ENCODE data around the gene CBX2.

- TF ChIP-seq CTCF (IDR thresholded peaks at IDR 0.05; ENCODE audit: low read depth, low read length, poor library complexity, severe bottlenecking) (no peak), EZH2phosphoT487 (IDR thresholded peaks at IDR 0.05; ENCODE audit: borderline replicate concordance, low read length) (no peak)
Observed at GRCh38 chr17:79746889-79747507, 30.9 kb upstream of the CBX2 start.

All from DOHH2 (cell line).